HL-60 (cell line): ENCODE measurements around the gene EFNA5.

Experiments used
- DNase-seq, 2 experiments: peaks; one replicate each; pipeline ENCODE4 v3.0.0-alpha.2; 2010 to 2020; ENCODE audit warnings: low read depth in 1 of 2, low spot score in 1 of 2
- H3K27ac ChIP-seq: fragments of 250-450 bp; sonication (Bioruptor Pico); replicated peaks from 2 replicates; pipeline ENCODE4 v1.5.1; 2020; ENCODE audit warnings: mild to moderate bottlenecking, moderate library complexity
- H3K27me3 ChIP-seq: fragments of 250-450 bp; sonication (Bioruptor Pico); 2 replicates; pipeline ENCODE4 v1.5.1; 2021; ENCODE audit warnings: mild to moderate bottlenecking, moderate library complexity; ENCODE audit not compliant: insufficient read depth, poor library complexity, severe bottlenecking
- H3K4me3 ChIP-seq: replicated peaks from 2 replicates; pipeline ENCODE4 v1.5.1; 2011; ENCODE audit warnings: mild to moderate bottlenecking, control low read depth, low read length; ENCODE audit not compliant: insufficient read depth
- CTCF ChIP-seq: IDR thresholded peaks from one replicate; pipeline ENCODE4 v1.5.1; 2011; ENCODE audit warnings: low read length, control low read depth, inconsistent platforms; ENCODE audit not compliant: insufficient read depth
- GABPA ChIP-seq: IDR thresholded peaks from 2 replicates; pipeline ENCODE4 v1.6.1; 2012; ENCODE audit warnings: low read depth
- POLR2AphosphoS5 ChIP-seq: IDR thresholded peaks from 2 replicates; pipeline ENCODE4 v1.6.1; 2012; ENCODE audit warnings: low read depth
- REST ChIP-seq: IDR thresholded peaks from 2 replicates; pipeline ENCODE4 v1.6.1; 2012; ENCODE audit warnings: low read depth; ENCODE audit not compliant: insufficient replicate concordance
- SPI1 ChIP-seq: IDR thresholded peaks from 2 replicates; pipeline ENCODE4 v1.6.1; 2012; ENCODE audit warnings: low read depth, mild to moderate bottlenecking, borderline replicate concordance

The EFNA5 gene

GRCh38 chr5:107365320-107366109 is 305.2 kb downstream of the EFNA5 start:
- peak in 1 of 2 experiments; percentile 1 for DNase-seq
- TF ChIP-seq REST (no peak), POLR2AphosphoS5 (no peak), GABPA (no peak), SPI1 (no peak), CTCF (no peak)
- Histone ChIP-seq H3K4me3 (no peak overlapping the region), H3K27me3 (no peaks in the 10 kb centered on the region), H3K27ac (no peak overlapping the region)

- no peak for TF ChIP-seq REST
- no peak for TF ChIP-seq CTCF
- TF ChIP-seq POLR2AphosphoS5 = no peak
- no peak for TF ChIP-seq GABPA
- no peak for TF ChIP-seq SPI1
- no peak overlapping the region for H3K27ac ChIP-seq
- H3K27me3 ChIP-seq = no peaks in the 10 kb centered on the region
- H3K4me3 ChIP-seq = no peak overlapping the region
- no peak for DNase-seq
Measured at GRCh38 chr5:107364443-107365319, 306.1 kb downstream of the EFNA5 start.

DNA sequence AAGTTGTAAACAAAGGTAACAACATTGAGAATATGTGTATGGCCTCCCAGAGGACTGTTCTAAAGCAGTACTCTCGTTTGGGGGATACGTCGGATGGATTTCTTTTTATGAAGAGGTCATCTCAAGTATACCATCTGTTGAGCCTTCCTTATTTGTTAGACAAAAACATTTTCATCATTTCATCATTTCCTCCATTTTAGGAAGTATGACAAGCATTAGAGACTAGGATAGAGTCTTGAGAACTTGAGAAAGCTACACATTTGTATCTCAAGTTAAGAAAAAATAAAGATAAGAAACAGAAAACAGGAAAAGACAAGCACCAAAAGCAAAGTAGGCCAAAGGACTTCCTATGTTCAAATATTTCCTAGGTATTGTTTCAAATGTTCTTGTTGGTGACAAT is 307.0 kb downstream of the EFNA5 start:
- no peak for TF ChIP-seq REST
- no peak for TF ChIP-seq POLR2AphosphoS5
- TF ChIP-seq SPI1 = no peak
- no peak for TF ChIP-seq CTCF
- no peak for TF ChIP-seq GABPA
- Histone ChIP-seq H3K27me3 (no peaks in the 10 kb centered on the region), H3K27ac (no peak overlapping the region), H3K4me3 (no peak overlapping the region)
- DNase-seq = no peak
